Measurements from ENCODE around the gene RGS12. TPM values are rescaled to one million over a fixed set of nuclear protein-coding genes. Genes with fewer than 3 reads are reported as not detected.

The RGS12 gene
- total and polyA plus RNA-seq, 2 donors (not counting 1 experiment from before 2014, with no cell fraction given): 3.5 to 13.9 TPM

DNA sequence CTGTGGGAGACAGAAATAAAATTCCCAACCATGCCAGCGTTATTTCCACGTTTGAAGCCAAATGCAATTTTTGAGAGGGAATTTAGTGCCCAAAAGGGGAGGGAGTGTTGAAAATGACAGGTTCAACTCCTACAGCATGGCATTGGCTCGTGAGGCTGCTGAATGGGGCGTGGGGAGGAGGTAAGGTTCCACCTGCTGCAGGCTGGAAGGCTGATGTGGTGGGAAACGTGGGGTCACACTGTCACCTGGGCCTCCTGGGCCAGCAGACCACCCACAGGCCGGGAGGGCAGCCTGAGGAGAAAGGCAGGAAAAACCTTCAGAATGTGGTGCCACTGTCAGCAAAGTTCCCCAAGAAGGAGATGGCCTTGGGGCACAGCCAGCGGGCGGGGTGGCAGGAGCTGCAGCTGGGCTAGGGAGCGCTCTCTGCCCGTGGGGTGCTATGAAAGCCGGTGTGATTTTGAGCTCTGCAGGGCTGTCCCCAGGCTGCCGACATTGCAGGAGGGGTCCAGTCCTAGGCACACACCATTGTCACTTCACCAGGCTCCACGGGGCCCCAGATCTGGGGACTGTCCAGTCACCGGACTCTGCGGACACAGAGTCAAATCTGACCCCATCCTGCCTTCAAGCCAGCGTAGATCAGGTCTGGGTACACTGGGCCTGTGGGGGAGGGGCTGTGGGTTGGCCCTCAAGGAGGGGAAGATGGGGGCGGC lies 24.3 kb upstream of the RGS12 start:
- 97% methylated on average over 16 of the region's 17 CpGs for WGBS (ENCODE audit: insufficient coverage)
- H3K4me1 ChIP-seq (ENCODE audit: control insufficient read depth in 2 of 2, insufficient read depth in 2 of 2, low read length in 2 of 2): no peaks in the 10 kb centered on the region
- H3K4me3 ChIP-seq (ENCODE audit: control extremely low read depth in 1 of 5, extremely low read depth in 1 of 5, insufficient read depth in 1 of 5, low read depth in 2 of 5, low read length in 4 of 5): no peak overlapping the region
- H3K9me3 Mint-ChIP-seq (ENCODE audit: insufficient read depth): no peaks in the 10 kb centered on the region
- peaks cover 0 to 7% (median under 1%) of the 10 kb centered on the region in 3 donors for H3K9me3 ChIP-seq (ENCODE audit: control extremely low read depth in 1 of 3, control insufficient read depth in 2 of 3, insufficient read depth in 1 of 3, low read length in 2 of 3)
- peak; percentile 5 for DNase-seq
- H3K4me3 Mint-ChIP-seq: no peak overlapping the region
- ATAC-seq (ENCODE audit: low read depth): no peak
- no peak overlapping the region for H3K27ac ChIP-seq (ENCODE audit: low read length in 2 of 2)
- H3K4me1 Mint-ChIP-seq: peaks cover 10% of the 10 kb centered on the region
- H3K4me2 ChIP-seq (replicated peaks; ENCODE audit: low read depth, low read length, poor library complexity, severe bottlenecking): no peak overlapping the region
- CTCF ChIA-PET: no interaction called here
- H3K27me3 Mint-ChIP-seq: no peaks in the 10 kb centered on the region
- no peak overlapping the region for H3K9ac ChIP-seq (ENCODE audit: low read length)
- H3K36me3 ChIP-seq (replicated peaks in 1 of 2; ENCODE audit: control extremely low read depth in 1 of 2, control insufficient read depth in 1 of 2, extremely low read depth in 1 of 2, insufficient read depth in 2 of 2, low read length in 1 of 2): no peaks in the 10 kb centered on the region
- no peak for TF ChIP-seq EZH2 (IDR thresholded peaks at IDR 0.05; ENCODE audit: borderline replicate concordance, insufficient read depth, low read depth, low read length, poor library complexity, severe bottlenecking)
- TF ChIP-seq, protein P1, sequence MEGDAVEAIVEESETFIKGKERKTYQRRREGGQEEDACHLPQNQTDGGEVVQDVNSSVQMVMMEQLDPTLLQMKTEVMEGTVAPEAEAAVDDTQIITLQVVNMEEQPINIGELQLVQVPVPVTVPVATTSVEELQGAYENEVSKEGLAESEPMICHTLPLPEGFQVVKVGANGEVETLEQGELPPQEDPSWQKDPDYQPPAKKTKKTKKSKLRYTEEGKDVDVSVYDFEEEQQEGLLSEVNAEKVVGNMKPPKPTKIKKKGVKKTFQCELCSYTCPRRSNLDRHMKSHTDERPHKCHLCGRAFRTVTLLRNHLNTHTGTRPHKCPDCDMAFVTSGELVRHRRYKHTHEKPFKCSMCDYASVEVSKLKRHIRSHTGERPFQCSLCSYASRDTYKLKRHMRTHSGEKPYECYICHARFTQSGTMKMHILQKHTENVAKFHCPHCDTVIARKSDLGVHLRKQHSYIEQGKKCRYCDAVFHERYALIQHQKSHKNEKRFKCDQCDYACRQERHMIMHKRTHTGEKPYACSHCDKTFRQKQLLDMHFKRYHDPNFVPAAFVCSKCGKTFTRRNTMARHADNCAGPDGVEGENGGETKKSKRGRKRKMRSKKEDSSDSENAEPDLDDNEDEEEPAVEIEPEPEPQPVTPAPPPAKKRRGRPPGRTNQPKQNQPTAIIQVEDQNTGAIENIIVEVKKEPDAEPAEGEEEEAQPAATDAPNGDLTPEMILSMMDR (IDR thresholded peaks at IDR 0.05): no peak
- intact Hi-C loops (cut with micrococcal nuclease): no loop called here
- H2AFZ ChIP-seq (ENCODE audit: insufficient read depth, low read depth, low read length, poor library complexity, severe bottlenecking): no peak overlapping the region
- H3K27me3 ChIP-seq (replicated peaks in 1 of 4; ENCODE audit: control extremely low read depth in 1 of 4, control insufficient read depth in 3 of 4, insufficient read depth in 4 of 4, low read length in 3 of 4): no peaks in the 10 kb centered on the region
- POLR2A ChIA-PET: no interaction called here
- no peaks in the 10 kb centered on the region for H3K79me2 ChIP-seq (ENCODE audit: control insufficient read depth, insufficient read depth, low read length)
- no peaks in the 10 kb centered on the region for H4K20me1 ChIP-seq (ENCODE audit: control insufficient read depth, insufficient read depth, low read length, poor library complexity, severe bottlenecking)
- H3K27ac Mint-ChIP-seq: no peak overlapping the region

DNA sequence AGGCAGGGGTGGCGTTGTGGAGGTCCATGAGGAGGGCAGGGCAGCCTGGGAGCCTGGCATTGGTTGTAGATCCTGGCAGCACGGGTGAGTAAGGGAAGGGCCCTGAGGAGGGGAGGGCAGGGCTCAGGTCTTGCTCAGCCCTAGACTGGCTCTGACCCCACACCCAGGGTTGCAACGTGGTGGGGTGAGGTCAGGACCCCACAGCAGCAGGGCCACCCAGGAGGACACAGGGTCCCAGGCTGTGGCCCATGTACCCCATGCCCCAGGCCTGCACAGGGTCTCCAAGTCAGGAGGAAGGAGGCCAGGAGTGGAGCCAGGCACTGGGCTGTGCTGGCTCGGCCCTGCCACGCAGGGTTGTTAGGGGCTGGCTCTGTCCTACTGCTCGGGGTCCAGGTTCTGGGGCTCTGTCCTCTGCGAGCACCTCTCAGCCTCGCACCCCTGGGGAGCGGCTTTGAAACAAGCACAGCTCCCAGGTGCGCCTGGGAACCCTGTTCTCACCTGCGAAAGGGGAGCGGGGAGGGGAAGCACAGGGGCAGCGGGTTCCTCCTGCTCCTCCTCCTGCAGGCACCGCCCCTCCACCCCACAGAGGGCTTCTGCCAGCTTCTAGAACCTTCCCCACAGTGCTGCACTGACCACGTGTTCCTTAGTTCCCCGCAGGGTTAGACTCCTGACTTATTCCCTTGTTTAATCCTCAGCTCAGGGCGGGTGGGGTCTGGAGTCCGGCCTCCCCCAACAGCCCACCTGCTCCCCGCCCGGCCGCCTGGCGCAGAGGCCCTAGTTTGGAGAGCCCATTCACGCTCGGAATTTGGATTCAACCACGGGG lies 23.5 kb upstream of the RGS12 start:
- Histone ChIP-seq H3K36me3 (replicated peaks in 1 of 2; ENCODE audit: control extremely low read depth in 1 of 2, control insufficient read depth in 1 of 2, extremely low read depth in 1 of 2, insufficient read depth in 2 of 2, low read length in 1 of 2) (no peaks in the 10 kb centered on the region), H3K4me3 (ENCODE audit: control extremely low read depth in 1 of 5, extremely low read depth in 1 of 5, insufficient read depth in 1 of 5, low read depth in 2 of 5, low read length in 4 of 5) (no peak overlapping the region), H3K9ac (ENCODE audit: low read length) (no peak overlapping the region), H3K79me2 (ENCODE audit: control insufficient read depth, insufficient read depth, low read length) (no peaks in the 10 kb centered on the region), H3K4me1 (ENCODE audit: control insufficient read depth in 2 of 2, insufficient read depth in 2 of 2, low read length in 2 of 2) (no peaks in the 10 kb centered on the region), H3K27me3 (replicated peaks in 1 of 4; ENCODE audit: control extremely low read depth in 1 of 4, control insufficient read depth in 3 of 4, insufficient read depth in 4 of 4, low read length in 3 of 4) (no peaks in the 10 kb centered on the region), H3K9me3 (ENCODE audit: control extremely low read depth in 1 of 3, control insufficient read depth in 2 of 3, insufficient read depth in 1 of 3, low read length in 2 of 3) (peaks cover 0 to 10% (median 1%) of the 10 kb centered on the region in 3 donors), H4K20me1 (ENCODE audit: control insufficient read depth, insufficient read depth, low read length, poor library complexity, severe bottlenecking) (no peaks in the 10 kb centered on the region), H2AFZ (ENCODE audit: insufficient read depth, low read depth, low read length, poor library complexity, severe bottlenecking) (no peak overlapping the region), H3K27ac (ENCODE audit: low read length in 2 of 2) (no peak overlapping the region), H3K4me2 (replicated peaks; ENCODE audit: low read depth, low read length, poor library complexity, severe bottlenecking) (no peak overlapping the region)
- Mint-ChIP-seq H3K27ac (no peak overlapping the region), H3K4me3 (no peak overlapping the region), H3K27me3 (no peaks in the 10 kb centered on the region), H3K4me1 (peaks cover 10% of the 10 kb centered on the region), H3K9me3 (ENCODE audit: insufficient read depth) (no peaks in the 10 kb centered on the region)
- ChIA-PET POLR2A (no interaction called here), CTCF (no interaction called here)
- DNase-seq (peak; percentile 3), ATAC-seq (ENCODE audit: low read depth) (no peak)
- 90% methylated on average over 23 of the region's 25 CpGs for WGBS (ENCODE audit: insufficient coverage)
- intact Hi-C loops (cut with micrococcal nuclease): no loop called here
- TF ChIP-seq, protein P1 (IDR thresholded peaks at IDR 0.05): no peak
- no peak for TF ChIP-seq EZH2 (IDR thresholded peaks at IDR 0.05; ENCODE audit: borderline replicate concordance, insufficient read depth, low read depth, low read length, poor library complexity, severe bottlenecking)

Data from B cell (primary cell).